Esophagus muscularis mucosa (tissue), 4 donors: ENCODE results near the gene PDS5B.
"Not testable (repeated sequence)": the region's sequence is repeated elsewhere in the genome, so short reads cannot be mapped to it uniquely, and the experiment has no call there.

Source experiments
- CTCF ChIP-seq, 3 experiments: fragments of 200-600 bp in 2 of 3; fragments of 450-650 bp in 1 of 3; sonication (generic) in 2 of 3; IDR thresholded peaks; one replicate each; pipeline ENCODE4 v1.5.1; 2017 to 2019; ENCODE audit warnings: antibody characterized with exemption in 3 of 3, mild to moderate bottlenecking in 2 of 3, moderate library complexity in 1 of 3
- EP300 ChIP-seq: sonication (generic); formaldehyde crosslinking; IDR thresholded peaks from one replicate; pipeline ENCODE4 v1.6.1; 2017; ENCODE audit warnings: antibody characterized with exemption
- POLR2A ChIP-seq: fragments of 450-650 bp; IDR thresholded peaks from one replicate; pipeline ENCODE4 v1.6.1; 2017; ENCODE audit warnings: antibody characterized with exemption, moderate library complexity, mild to moderate bottlenecking, low read depth
- POLR2AphosphoS5 ChIP-seq, 2 donors: sonication (generic); formaldehyde crosslinking; IDR thresholded peaks; one replicate each; pipeline ENCODE4 v1.6.1; 2017; ENCODE audit warnings: antibody characterized with exemption in 2 of 2

DNA sequence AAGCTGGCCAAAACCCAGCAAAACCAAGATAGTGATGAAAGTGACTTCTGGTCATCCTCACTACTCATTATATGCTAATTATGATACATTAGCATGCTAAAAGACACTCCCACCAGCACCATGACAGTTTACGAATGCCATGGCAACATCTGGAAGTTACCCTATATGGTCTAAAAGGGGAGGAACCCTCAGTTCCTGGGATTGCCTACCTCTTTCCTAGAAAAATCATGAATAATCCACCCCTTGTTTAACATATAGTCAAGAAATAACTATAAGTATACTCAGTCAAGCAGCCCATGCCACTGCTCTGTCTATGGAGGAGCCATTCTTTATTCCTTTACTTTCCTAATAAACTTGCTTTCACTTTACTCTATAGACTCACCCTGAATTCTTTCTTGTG lies 25.4 kb upstream of the PDS5B start:
- TF ChIP-seq CTCF (IDR thresholded peaks at IDR 0.05); POLR2A; EP300; POLR2AphosphoS5 (IDR thresholded peaks at IDR 0.05): not testable (repeated sequence)
